Measurements from ENCODE around the gene KLK12.

DNA sequence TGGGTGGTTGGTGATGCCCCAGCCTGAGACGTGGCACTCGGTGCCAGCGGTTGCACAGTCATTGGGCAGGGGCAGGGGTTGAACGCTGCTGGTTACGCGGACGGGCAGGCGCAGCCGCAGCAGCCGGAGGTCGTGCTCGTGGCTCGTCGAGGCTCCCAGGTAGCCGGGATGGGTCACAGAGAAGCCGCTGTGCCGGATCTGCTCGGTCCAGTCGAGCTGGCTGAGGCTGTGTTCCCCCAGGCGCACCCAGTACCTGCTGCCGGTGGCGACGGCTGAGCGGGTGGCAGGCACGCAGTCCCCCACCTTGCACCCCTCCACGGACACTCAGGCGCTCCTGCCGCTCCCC lies 2.9 kb downstream of the KLK12 start:
- TF ChIP-seq, protein P1, sequence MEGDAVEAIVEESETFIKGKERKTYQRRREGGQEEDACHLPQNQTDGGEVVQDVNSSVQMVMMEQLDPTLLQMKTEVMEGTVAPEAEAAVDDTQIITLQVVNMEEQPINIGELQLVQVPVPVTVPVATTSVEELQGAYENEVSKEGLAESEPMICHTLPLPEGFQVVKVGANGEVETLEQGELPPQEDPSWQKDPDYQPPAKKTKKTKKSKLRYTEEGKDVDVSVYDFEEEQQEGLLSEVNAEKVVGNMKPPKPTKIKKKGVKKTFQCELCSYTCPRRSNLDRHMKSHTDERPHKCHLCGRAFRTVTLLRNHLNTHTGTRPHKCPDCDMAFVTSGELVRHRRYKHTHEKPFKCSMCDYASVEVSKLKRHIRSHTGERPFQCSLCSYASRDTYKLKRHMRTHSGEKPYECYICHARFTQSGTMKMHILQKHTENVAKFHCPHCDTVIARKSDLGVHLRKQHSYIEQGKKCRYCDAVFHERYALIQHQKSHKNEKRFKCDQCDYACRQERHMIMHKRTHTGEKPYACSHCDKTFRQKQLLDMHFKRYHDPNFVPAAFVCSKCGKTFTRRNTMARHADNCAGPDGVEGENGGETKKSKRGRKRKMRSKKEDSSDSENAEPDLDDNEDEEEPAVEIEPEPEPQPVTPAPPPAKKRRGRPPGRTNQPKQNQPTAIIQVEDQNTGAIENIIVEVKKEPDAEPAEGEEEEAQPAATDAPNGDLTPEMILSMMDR (IDR thresholded peaks at IDR 0.05): no peak
- TF ChIP-seq EP300 (IDR thresholded peaks at IDR 0.05; ENCODE audit: low read depth) (no peak), POLR2AphosphoS5 (IDR thresholded peaks at IDR 0.05) (no peak)
